GM12891 (cell line): ENCODE results near the gene ISG15.

Experiments
- PAX5 ChIP-seq: IDR thresholded peaks from 2 replicates; pipeline ENCODE4 v1.6.1; 2011; ENCODE audit warnings: low read length, moderate library complexity, mild to moderate bottlenecking; ENCODE audit not compliant: insufficient read depth, severe bottlenecking
- POLR2A ChIP-seq: IDR thresholded peaks from 2 replicates; pipeline ENCODE4 v1.6.1; 2011; ENCODE audit warnings: low read depth, low read length, control low read depth
- POLR2AphosphoS5 ChIP-seq: IDR thresholded peaks from 2 replicates; pipeline ENCODE4 v1.6.1; 2011; ENCODE audit warnings: low read depth, low read length, control low read depth
- SPI1 ChIP-seq: IDR thresholded peaks from 2 replicates; pipeline ENCODE4 v1.6.1; 2011; ENCODE audit warnings: low read depth, low read length, control low read depth
- TAF1 ChIP-seq: IDR thresholded peaks from 2 replicates; pipeline ENCODE4 v1.6.1; 2011; ENCODE audit warnings: low read depth, low read length, control low read depth

- TF ChIP-seq SPI1, result no peak
- TF ChIP-seq POLR2A, result no peak
- no peak for TF ChIP-seq POLR2AphosphoS5
- no peak for TF ChIP-seq TAF1
- TF ChIP-seq PAX5, result no peak
Observed at GRCh38 chr1:1037366-1038327, 24.4 kb downstream of the ISG15 start.
